ENCODE measurements around the gene SEPTIN11.

The SEPTIN11 gene

GRCh38 chr4:76923619-76924357, 25.8 kb upstream of the SEPTIN11 start:
- no peak for TF ChIP-seq CTCF (IDR thresholded peaks at IDR 0.05; ENCODE audit: low read depth, low read length)
- DNase-seq (ENCODE audit: extremely low read depth, low read depth), result no peak

- TF ChIP-seq CTCF (IDR thresholded peaks at IDR 0.05; ENCODE audit: low read depth, low read length), result no peak
- no peak for DNase-seq (ENCODE audit: extremely low read depth, low read depth)
Measured at GRCh38 chr4:76926841-76927240, 22.7 kb upstream of the SEPTIN11 start.

GRCh38 chr4:76930685-76931084, 18.9 kb upstream of the SEPTIN11 start:
- DNase-seq (ENCODE audit: extremely low read depth, low read depth), result no peak
- TF ChIP-seq CTCF (IDR thresholded peaks at IDR 0.05; ENCODE audit: low read depth, low read length), result no peak

- DNase-seq (ENCODE audit: extremely low read depth, low read depth), result no peak
- TF ChIP-seq CTCF (IDR thresholded peaks at IDR 0.05; ENCODE audit: low read depth, low read length), result no peak
Measured at GRCh38 chr4:76931087-76931486, 18.5 kb upstream of the SEPTIN11 start.

GRCh38 chr4:76931576-76932276, 17.8 kb upstream of the SEPTIN11 start:
- TF ChIP-seq CTCF (IDR thresholded peaks at IDR 0.05; ENCODE audit: low read depth, low read length), result no peak
- no peak for DNase-seq (ENCODE audit: extremely low read depth, low read depth)

- no peak for TF ChIP-seq CTCF (IDR thresholded peaks at IDR 0.05; ENCODE audit: low read depth, low read length)
Measured at GRCh38 chr4:76939184-76939583, 10.4 kb upstream of the SEPTIN11 start.

GRCh38 chr4:76943129-76943620, 6.4 kb upstream of the SEPTIN11 start:
- no peak for DNase-seq (ENCODE audit: extremely low read depth, low read depth)
- TF ChIP-seq CTCF (IDR thresholded peaks at IDR 0.05; ENCODE audit: low read depth, low read length), result no peak

More at GRCh38 chr4:76939184-76939583, 10.4 kb upstream of the SEPTIN11 start:
- no peak for DNase-seq (ENCODE audit: extremely low read depth, low read depth)
